ENCODE data around the gene NAA20.

The NAA20 gene

GRCh38 chr20:20019123-20019522 lies 2.0 kb downstream of the NAA20 start:
- no peak for DNase-seq (ENCODE audit: low spot score)

- DNase-seq (ENCODE audit: low spot score) = no peak
Observed at GRCh38 chr20:20020908-20021307, 3.7 kb downstream of the NAA20 start.

GRCh38 chr20:20021835-20022234 lies 4.7 kb downstream of the NAA20 start:
- DNase-seq (ENCODE audit: low spot score) = no peak

- DNase-seq (ENCODE audit: low spot score) = no peak
Observed at GRCh38 chr20:20022498-20022897, 5.3 kb downstream of the NAA20 start.

- no peak for DNase-seq (ENCODE audit: low spot score)
Observed at GRCh38 chr20:20023395-20023794, 6.2 kb downstream of the NAA20 start.

GRCh38 chr20:20024942-20025341 lies 7.8 kb downstream of the NAA20 start:
- no peak for DNase-seq (ENCODE audit: low spot score)

GRCh38 chr20:20027284-20027683 lies 10.1 kb downstream of the NAA20 start:
- DNase-seq (ENCODE audit: low spot score) = no peak

- no peak for DNase-seq (ENCODE audit: low spot score)
Observed at GRCh38 chr20:20031790-20032189, 14.6 kb downstream of the NAA20 start.

GRCh38 chr20:20034486-20034885 lies 17.3 kb downstream of the NAA20 start:
- no peak for DNase-seq (ENCODE audit: low spot score)

GRCh38 chr20:20036756-20037155 lies 19.6 kb downstream of the NAA20 start:
- no peak for DNase-seq (ENCODE audit: low spot score)

- DNase-seq (ENCODE audit: low spot score) = no peak
Observed at GRCh38 chr20:20037960-20038359, 20.8 kb downstream of the NAA20 start.

- no peak for DNase-seq (ENCODE audit: low spot score)
Observed at GRCh38 chr20:20038586-20038985, 21.4 kb downstream of the NAA20 start.

- no peak for DNase-seq (ENCODE audit: low spot score)
Observed at GRCh38 chr20:20039752-20040387, 22.7 kb downstream of the NAA20 start.

- DNase-seq (ENCODE audit: low spot score) = no peak
Observed at GRCh38 chr20:20051767-20052073, 34.6 kb downstream of the NAA20 start.

- DNase-seq (ENCODE audit: low spot score) = peak; percentile 96
Observed at GRCh38 chr20:20052074-20052970, 35.2 kb downstream of the NAA20 start, which contains the start of the genes CFAP61 and CRNKL1. TSS of gene CFAP61 (plus strand) at chr20:20052532. CDS start at chr20:20056654, 4,122 bp downstream. TSS of gene CRNKL1 (minus strand) at chr20:20052466. CDS start at chr20:20052342, 124 bp downstream.

- no peak for DNase-seq (ENCODE audit: low spot score)
Observed at GRCh38 chr20:20060234-20060998, 43.3 kb downstream of the NAA20 start.

GRCh38 chr20:20063941-20064702 lies 47.0 kb downstream of the NAA20 start:
- no peak for DNase-seq (ENCODE audit: low spot score)

- DNase-seq (ENCODE audit: low spot score) = no peak
Observed at GRCh38 chr20:20065361-20065760, 48.2 kb downstream of the NAA20 start.

- peak; percentile 56 for DNase-seq (ENCODE audit: low spot score)
Observed at GRCh38 chr20:20070871-20071726, 53.9 kb downstream of the NAA20 start.

GRCh38 chr20:20073801-20074371 lies 56.7 kb downstream of the NAA20 start:
- DNase-seq (ENCODE audit: low spot score) = peak; percentile 68

GRCh38 chr20:20075032-20075431 lies 57.9 kb downstream of the NAA20 start:
- DNase-seq (ENCODE audit: low spot score) = no peak

All from cerebellar cortex (tissue), 1 donor.